Skeletal muscle satellite cell (primary cell): Measurements from ENCODE around the gene ILK. TPM values are rescaled to one million over a fixed set of nuclear protein-coding genes. Genes with fewer than 3 reads are reported as not detected.
A peak's percentile ranks its signal among the peaks of the same experiment; 100 is the strongest.

Experiments used
- H3K27me3 ChIP-seq: 2 replicates; pipeline ENCODE4 v1.7.0; 2013; ENCODE audit warnings: low read length; ENCODE audit not compliant: control insufficient read depth, insufficient read depth
- H3K36me3 ChIP-seq: 2 replicates; pipeline ENCODE4 v1.7.0; 2013; ENCODE audit warnings: mild to moderate bottlenecking, control low read depth, low read length; ENCODE audit not compliant: insufficient read depth
- H3K4me1 ChIP-seq: 2 replicates; pipeline ENCODE4 v1.7.0; 2013; ENCODE audit warnings: low read length; ENCODE audit not compliant: control insufficient read depth, insufficient read depth
- H3K4me2 ChIP-seq: 2 replicates; pipeline ENCODE4 v1.7.0; 2013; ENCODE audit warnings: mild to moderate bottlenecking, low read length
- H3K4me3 ChIP-seq: 2 replicates; pipeline ENCODE4 v1.7.0; 2013; ENCODE audit warnings: low read length
- H3K9ac ChIP-seq: 2 replicates; pipeline ENCODE4 v1.7.0; 2013; ENCODE audit warnings: mild to moderate bottlenecking, low read depth, low read length, moderate library complexity
- H3K9me3 ChIP-seq: replicated peaks from 2 replicates; pipeline ENCODE4 v1.7.0; 2013; ENCODE audit warnings: mild to moderate bottlenecking, control low read depth, low read length
- total RNA-seq: library from RNA; depleted of rRNA; stranded (reverse); fragments of >200 nt; gene quantifications from 2 replicates; pipeline ENCODE4 v1.2.3, GENCODE V29; 2012; rRNA removed

ILK gene
- total RNA-seq: 125 and 152 TPM in 2 replicates

DNA sequence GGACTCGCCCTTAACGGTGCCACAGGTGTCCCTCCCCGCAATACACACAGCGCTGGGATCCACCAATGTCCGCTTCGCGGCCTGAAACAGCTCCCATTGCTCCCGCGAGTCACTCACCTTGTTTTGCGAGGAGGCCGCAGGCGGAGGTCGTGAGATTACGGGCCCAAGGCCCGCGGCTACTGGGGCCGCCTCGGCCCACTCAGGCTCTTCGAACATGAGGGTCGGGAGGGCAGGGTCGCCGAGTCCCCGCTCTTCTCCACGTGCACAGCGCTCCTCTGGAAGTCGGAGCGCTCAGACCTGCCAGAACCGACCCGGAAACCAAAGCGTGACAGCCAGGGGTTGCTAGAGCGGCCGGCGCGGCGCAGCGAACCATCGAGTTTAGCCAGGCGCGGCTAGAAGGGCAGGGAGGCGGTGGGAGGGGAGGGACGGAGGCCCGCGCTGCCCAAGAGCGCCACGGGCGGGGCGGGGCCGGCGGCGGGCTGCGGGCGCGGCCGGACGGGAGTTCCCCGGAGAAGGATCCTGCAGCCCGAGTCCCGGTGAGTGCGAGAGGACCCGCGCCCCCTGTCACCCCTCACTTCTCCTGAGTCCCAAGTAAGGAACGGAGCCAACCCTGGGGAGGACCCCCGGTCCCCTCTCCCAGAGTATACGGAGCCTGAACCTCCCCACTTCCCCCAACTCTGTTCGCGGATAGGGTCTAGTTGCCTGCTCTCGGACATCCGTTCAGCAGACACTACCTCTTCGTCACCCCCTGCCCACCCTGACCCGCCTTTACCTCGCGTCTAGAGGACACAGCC, at the start of gene ILK, which contains the start of gene RRP8:
ILK (plus strand) TSS at position 488 of the 794 bp plus-strand sequence. CDS start 498 bp downstream, outside the sequence.
RRP8 (minus strand) TSS at position 330 of the 794 bp plus-strand sequence; CDS start at position 216, 114 bp downstream.
- Histone ChIP-seq H3K4me1 (peaks cover 42% of the 10 kb centered on the region), H3K27me3 (no peaks in the 10 kb centered on the region), H3K9ac (peak within 1 kb of the TSS; percentile 94), H3K4me3 (peak within 1 kb of the TSS; percentile 89), H3K9me3 (no peaks in the 10 kb centered on the region), H3K36me3 (peaks cover 40% of the 10 kb centered on the region), H3K4me2 (peak within 1 kb of the TSS; percentile 92)

DNA sequence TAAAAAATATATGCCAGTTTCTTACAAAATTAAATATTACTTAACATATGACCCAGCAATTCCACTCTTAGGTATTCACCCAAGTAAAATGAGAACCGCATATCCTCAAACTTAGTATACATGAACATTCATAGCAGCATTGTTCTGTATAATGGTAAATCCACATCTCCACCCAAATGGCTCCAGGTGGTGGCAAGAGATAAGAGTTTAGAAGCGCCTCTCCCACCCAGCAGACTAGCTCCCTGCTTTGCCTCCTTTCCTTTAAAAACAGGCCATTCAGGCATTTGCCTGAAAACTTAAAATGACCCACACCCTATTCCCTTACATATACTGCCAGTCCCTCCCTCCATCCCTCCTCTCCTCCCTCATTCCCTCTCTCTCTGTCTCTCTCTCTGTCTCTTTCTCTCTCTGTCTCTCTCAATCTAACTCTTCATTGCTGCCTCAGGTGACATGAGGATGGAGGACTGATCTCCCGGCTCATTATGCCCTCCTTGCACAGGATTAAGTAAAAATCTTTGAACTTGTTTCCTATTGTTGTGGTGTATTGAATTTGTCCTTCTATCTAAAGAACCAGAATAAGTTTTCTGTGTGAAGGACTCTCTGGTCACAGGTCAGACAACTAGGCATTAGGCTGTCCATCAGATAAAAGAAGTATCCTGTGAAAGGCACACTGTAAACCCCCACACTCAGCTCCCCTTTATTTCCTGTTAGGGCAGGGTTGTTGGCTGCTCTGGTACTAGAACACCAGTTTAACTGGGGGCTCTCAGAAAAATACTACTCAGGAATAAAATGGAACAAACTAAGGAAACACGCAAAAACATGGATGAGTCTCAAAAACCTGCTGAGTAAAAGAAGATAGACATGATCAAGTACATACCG, 48.5 kb upstream of the ILK start:
- Histone ChIP-seq H3K36me3 (no peaks in the 10 kb centered on the region), H3K4me3 (no peak overlapping the region), H3K4me1 (no peaks in the 10 kb centered on the region), H3K27me3 (no peaks in the 10 kb centered on the region), H3K9ac (no peak overlapping the region), H3K4me2 (no peak overlapping the region), H3K9me3 (no peaks in the 10 kb centered on the region)

DNA sequence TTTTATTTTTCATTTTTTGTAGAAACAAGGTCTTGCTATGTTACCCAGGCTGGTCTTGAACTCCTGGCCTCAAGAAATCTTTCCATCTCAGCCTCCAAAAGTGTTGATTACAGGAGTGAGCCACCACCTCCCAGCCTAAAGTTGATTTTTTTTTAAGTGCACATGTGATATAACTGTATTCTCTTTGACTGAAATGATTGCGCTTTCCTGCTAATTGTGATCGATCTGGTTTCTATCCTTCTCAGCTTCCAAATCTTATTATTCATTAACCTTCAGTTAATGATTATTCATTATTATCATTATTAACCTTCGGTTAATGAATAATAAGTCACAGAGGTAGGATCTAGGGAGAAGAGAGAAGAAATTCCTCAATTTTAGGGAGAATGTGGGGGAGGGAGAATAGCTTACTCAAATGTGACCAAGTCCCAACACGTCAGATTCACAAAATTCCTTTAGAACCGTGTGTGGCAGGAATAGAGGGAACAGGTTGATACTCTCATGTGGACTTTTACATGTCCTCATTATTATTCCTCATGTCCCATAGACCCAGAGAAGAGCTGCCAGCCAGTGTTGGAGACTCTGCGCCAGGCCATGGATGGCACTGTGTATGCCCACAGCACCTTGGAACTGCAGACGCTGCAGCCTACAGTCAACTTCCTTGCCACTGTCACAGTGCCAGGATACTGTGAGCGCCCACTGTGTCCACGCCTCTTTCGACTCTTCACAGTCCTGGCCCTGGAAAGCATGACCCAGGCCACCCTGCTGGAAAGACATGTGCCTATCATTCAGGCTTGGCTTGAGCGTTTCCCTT, 47.2 kb upstream of the ILK start:
- H3K9me3 ChIP-seq: no peaks in the 10 kb centered on the region
- no peaks in the 10 kb centered on the region for H3K4me1 ChIP-seq
- no peak overlapping the region for H3K4me3 ChIP-seq
- H3K27me3 ChIP-seq: no peaks in the 10 kb centered on the region
- no peaks in the 10 kb centered on the region for H3K36me3 ChIP-seq
- H3K4me2 ChIP-seq: no peak overlapping the region
- no peak overlapping the region for H3K9ac ChIP-seq

DNA sequence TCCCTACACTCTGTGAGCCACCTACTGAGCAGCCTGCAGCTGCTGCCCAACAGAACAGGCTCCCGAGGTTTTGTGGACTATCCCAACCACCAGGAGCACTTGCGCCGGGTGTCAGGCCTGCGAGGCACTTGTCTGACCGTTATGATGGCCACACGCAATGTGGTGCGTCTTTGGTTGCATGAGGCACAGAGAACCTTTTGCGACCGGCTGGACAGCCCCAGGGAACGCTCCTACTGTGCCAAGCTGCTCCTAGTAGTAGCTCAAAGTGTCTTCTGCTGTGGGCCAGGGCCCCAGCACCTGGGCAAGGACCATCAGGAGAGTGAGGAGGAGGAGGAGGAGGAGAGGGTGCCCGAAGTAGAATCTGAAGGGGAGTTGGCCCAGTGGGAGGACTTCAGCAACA, 46.5 kb upstream of the ILK start:
- H3K9ac ChIP-seq: no peak overlapping the region
- no peaks in the 10 kb centered on the region for H3K4me1 ChIP-seq

DNA sequence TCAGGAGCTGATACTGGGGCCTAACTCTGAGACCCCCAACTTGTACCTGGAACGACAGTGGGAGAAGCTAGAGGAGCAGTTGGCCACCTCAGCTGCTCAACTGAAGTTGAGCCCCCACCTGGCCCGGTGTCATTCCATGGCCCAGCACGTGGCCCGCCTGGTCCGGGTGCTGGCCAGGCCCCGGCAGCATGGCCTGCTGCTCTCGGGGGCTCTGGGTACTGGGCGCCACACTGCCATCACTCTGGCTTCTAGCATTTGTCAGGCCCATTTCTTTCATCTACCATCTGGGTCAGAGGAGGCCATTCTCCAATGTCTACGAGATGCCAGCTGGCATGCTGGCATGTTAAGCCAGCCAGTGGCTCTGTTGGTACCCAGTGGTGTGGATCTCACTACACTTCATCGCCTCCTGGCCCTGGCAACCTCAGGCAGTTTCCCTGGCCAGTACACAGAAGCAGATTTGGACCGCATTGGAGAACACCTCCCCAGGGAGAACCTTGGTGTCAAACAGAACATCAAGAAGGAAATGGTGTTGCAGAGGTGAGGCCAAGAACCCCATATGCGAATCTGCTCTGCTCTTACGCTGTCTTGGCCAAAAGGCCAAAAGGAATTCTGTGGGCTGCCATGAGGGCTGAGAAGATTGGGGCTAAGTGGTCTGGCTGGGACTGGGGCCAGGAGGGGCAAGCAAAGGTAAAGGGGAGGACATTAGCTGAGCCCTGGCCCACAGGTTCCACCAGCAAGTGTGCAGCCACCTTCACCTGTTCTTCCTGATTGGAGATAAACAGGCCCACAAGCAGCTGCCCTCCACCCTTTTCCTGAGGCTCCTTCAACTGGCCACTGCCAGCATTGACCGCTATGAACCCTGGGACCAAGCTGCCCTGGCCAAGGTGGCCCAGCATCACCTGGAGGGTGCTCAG, 45.6 kb upstream of the ILK start:
- H3K36me3 ChIP-seq: no peaks in the 10 kb centered on the region
- no peak overlapping the region for H3K4me2 ChIP-seq
- H3K9ac ChIP-seq: no peak overlapping the region
- H3K4me3 ChIP-seq: no peak overlapping the region
- no peaks in the 10 kb centered on the region for H3K4me1 ChIP-seq
- no peaks in the 10 kb centered on the region for H3K9me3 ChIP-seq
- no peaks in the 10 kb centered on the region for H3K27me3 ChIP-seq

More for the DNA sequence above, 46.5 kb upstream of the ILK start:
- Histone ChIP-seq H3K36me3 (no peaks in the 10 kb centered on the region), H3K4me3 (no peak overlapping the region), H3K27me3 (no peaks in the 10 kb centered on the region), H3K9me3 (no peaks in the 10 kb centered on the region), H3K4me2 (no peak overlapping the region)

DNA sequence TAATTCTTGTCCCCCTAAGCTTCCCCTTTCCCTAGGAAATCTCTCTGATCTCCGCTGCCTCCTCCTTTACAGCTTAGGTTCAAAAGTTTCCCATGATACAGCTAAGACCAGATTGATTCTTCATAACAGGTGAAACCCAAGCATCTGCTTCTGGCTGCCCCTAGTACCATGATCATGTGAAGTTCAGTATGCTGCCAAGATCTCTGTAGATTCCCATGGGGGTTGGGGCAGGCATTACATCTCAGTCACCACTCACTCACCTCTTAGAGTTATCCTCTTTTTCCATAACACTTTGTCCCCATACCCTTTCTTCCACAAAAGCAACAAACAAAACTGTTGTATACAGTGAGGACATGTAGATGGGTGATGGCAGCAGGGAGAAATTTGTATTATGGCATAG, 44.2 kb upstream of the ILK start:
- no peaks in the 10 kb centered on the region for H3K9me3 ChIP-seq
- no peak overlapping the region for H3K4me2 ChIP-seq
- no peaks in the 10 kb centered on the region for H3K27me3 ChIP-seq
- no peaks in the 10 kb centered on the region for H3K4me1 ChIP-seq
- no peak overlapping the region for H3K4me3 ChIP-seq
- no peaks in the 10 kb centered on the region for H3K36me3 ChIP-seq
- H3K9ac ChIP-seq: no peak overlapping the region

DNA sequence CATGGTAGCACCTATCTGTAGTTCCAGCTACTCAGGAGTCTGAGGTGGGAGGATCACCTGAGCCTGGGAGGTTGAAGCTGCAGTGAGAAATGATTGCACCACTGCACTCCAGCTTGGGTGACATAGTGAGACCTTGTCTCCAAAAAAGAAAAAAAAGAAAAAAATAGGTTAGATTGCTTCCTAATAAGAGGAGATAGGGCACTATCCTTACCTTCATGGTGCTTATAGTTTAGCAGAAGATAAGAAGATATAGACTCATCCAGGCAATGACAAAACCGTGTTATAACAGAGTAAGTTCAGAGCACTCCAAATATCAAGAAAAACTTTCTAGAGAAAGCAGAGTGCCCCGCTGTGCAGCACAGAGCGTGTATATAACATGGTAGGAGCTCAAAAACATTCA, 42.3 kb upstream of the ILK start:
- Histone ChIP-seq H3K4me2 (no peak overlapping the region), H3K9ac (no peak overlapping the region), H3K27me3 (no peaks in the 10 kb centered on the region), H3K4me1 (no peaks in the 10 kb centered on the region), H3K9me3 (no peaks in the 10 kb centered on the region), H3K36me3 (no peaks in the 10 kb centered on the region), H3K4me3 (no peak overlapping the region)

DNA sequence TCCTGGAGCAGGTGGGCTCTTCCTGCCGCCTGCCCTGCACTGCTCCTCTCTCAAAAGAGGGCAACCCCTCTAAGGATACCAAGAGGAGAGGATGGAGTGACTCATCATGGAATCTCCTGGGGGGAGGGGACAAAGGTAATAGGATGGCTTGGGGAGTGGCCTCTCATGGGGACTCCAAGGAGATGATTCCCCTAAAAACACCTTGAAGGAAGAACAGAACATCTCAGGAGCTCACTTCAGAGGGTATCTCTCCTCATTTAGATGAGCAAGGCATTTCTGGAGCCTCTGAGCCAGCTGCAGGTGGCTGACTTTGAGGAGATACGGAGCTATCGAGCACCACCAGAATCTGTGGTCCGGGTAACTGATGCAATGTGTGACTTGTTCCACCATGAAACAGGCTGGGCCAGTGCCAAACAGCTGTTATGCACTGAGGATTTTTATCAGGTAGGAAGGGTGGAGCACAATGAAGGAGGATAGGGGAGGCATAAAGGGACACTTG, 40.4 kb upstream of the ILK start:
- Histone ChIP-seq H3K4me1 (peaks cover 1% of the 10 kb centered on the region), H3K4me2 (no peak overlapping the region), H3K4me3 (no peak overlapping the region), H3K27me3 (no peaks in the 10 kb centered on the region), H3K9ac (no peak overlapping the region), H3K9me3 (no peaks in the 10 kb centered on the region), H3K36me3 (no peaks in the 10 kb centered on the region)

DNA sequence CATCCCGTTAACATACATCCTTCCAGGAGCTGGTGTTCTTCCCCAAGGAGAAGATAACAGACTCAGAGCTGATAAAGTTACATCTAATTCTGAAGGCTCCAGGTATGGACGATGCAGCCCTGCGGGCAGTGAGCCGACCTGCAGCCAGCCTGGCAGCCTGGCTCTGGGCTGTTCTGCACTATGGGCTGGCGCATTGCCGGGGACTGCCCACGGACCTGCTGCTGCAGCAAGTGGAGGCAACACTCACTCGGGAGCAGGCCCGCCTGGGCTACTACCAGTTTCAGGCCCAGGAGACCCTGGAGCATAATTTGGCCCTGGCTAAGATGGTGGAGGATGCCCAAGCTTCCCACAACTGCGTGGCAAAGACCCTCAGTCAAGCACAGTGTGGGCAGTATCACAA, 39.9 kb upstream of the ILK start:
- Histone ChIP-seq H3K9ac (no peak overlapping the region), H3K4me2 (no peak overlapping the region), H3K4me3 (no peak overlapping the region), H3K9me3 (no peaks in the 10 kb centered on the region), H3K27me3 (no peaks in the 10 kb centered on the region), H3K4me1 (peaks cover 6% of the 10 kb centered on the region), H3K36me3 (no peaks in the 10 kb centered on the region)

DNA sequence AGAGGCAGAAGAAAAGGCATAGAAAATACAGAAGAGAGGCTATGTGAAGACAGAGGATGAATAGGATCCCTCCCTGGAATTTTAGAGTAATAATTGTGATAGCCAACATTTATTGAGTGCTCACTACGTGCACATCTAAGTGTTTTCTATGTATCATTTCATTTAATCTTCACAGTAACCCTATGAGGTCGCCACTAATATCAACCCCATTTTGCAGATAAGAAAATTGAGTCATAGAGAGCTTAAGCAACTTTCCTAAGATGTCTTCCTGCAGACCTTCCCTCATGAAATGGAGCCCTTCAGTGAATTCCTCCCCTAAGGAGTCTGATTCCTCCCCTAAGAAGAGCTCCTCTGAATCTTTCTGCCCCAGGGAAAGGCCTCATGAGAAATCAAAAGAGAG, 38.2 kb upstream of the ILK start:
- Histone ChIP-seq H3K4me3 (no peak overlapping the region), H3K27me3 (no peaks in the 10 kb centered on the region), H3K9me3 (no peaks in the 10 kb centered on the region), H3K9ac (no peak overlapping the region), H3K4me2 (no peak overlapping the region), H3K4me1 (peaks cover 8% of the 10 kb centered on the region), H3K36me3 (no peaks in the 10 kb centered on the region)
